ENCODE data around the gene NAPA.

GRCh38 chr19:47503826-47504150 lies 11.1 kb downstream of the NAPA start:
- TF ChIP-seq POLR2A (IDR thresholded peaks at IDR 0.05) (no peak), CTCF (IDR thresholded peaks at IDR 0.05) (no peak)

All from thyroid gland (tissue), 4 donors.